NT2/D1 (cell line): ENCODE data around the gene BANF1.

Experiments
- DNase-seq: peaks from one replicate; pipeline ENCODE4 v3.0.0-alpha.2; 2011; ENCODE audit warnings: low read depth, low spot score
- H3K27me3 ChIP-seq: 2 replicates; pipeline ENCODE4 v1.6.0; 2011; ENCODE audit warnings: mild to moderate bottlenecking; ENCODE audit not compliant: insufficient read length, insufficient read depth
- H3K36me3 ChIP-seq: 2 replicates; pipeline ENCODE4 v1.6.1; 2011; ENCODE audit warnings: mild to moderate bottlenecking, low read length, mixed read lengths; ENCODE audit not compliant: insufficient read depth, insufficient read length
- H3K4me1 ChIP-seq: 2 replicates; pipeline ENCODE4 v1.5.1; 2011; ENCODE audit not compliant: insufficient read depth, insufficient read length
- H3K4me3 ChIP-seq: 2 replicates; pipeline ENCODE4 v1.5.1; 2011; ENCODE audit warnings: low read depth; ENCODE audit not compliant: insufficient read length
- H3K9ac ChIP-seq: 2 replicates; pipeline ENCODE4 v1.6.0; 2011; ENCODE audit warnings: low read depth; ENCODE audit not compliant: insufficient read length
- H3K9me3 ChIP-seq: 2 replicates; pipeline ENCODE4 v1.5.1; 2011; ENCODE audit warnings: mild to moderate bottlenecking, low read length; ENCODE audit not compliant: insufficient read depth
- SUZ12 ChIP-seq: IDR thresholded peaks from 2 replicates; pipeline ENCODE4 v1.6.1; 2011; ENCODE audit not compliant: insufficient read length, insufficient read depth; ENCODE audit errors: extremely low read depth
- YY1 ChIP-seq: IDR thresholded peaks from 2 replicates; pipeline ENCODE4 v1.6.1; 2011; ENCODE audit not compliant: insufficient read length, insufficient read depth
- ZNF274 ChIP-seq: IDR thresholded peaks from 2 replicates; pipeline ENCODE4 v1.6.1; 2011; ENCODE audit warnings: mild to moderate bottlenecking, low read depth, low read length

BANF1 gene

GRCh38 chr11:65973439-65974110 lies 28.7 kb upstream of the BANF1 start:
- no peak for TF ChIP-seq ZNF274
- TF ChIP-seq YY1, result no peak
- no peak for TF ChIP-seq SUZ12
- DNase-seq, result no peak
- Histone ChIP-seq H3K4me3 (no peak overlapping the region), H3K36me3 (peaks cover 76% of the 10 kb centered on the region), H3K4me1 (peaks cover 9% of the 10 kb centered on the region), H3K9me3 (no peaks in the 10 kb centered on the region), H3K27me3 (no peaks in the 10 kb centered on the region), H3K9ac (no peak overlapping the region)

- H3K36me3 ChIP-seq, result peaks cover 74% of the 10 kb centered on the region
- peaks cover 9% of the 10 kb centered on the region for H3K4me1 ChIP-seq
- H3K4me3 ChIP-seq, result no peak overlapping the region
- no peaks in the 10 kb centered on the region for H3K9me3 ChIP-seq
- no peak for DNase-seq
- TF ChIP-seq SUZ12 (no peak), YY1 (no peak), ZNF274 (no peak)
- no peaks in the 10 kb centered on the region for H3K27me3 ChIP-seq
- peak overlapping the region; percentile 21 for H3K9ac ChIP-seq
These were observed 26.5 kb upstream of the BANF1 start for GRCh38 chr11:65975771-65976170.

GRCh38 chr11:65976216-65977176 lies 25.8 kb upstream of the BANF1 start:
- Histone ChIP-seq H3K9ac (peak overlapping the region; percentile 21), H3K4me1 (peaks cover 9% of the 10 kb centered on the region), H3K4me3 (no peak overlapping the region), H3K9me3 (no peaks in the 10 kb centered on the region), H3K27me3 (no peaks in the 10 kb centered on the region), H3K36me3 (peaks cover 80% of the 10 kb centered on the region)
- no peak for TF ChIP-seq SUZ12
- no peak for TF ChIP-seq YY1
- TF ChIP-seq ZNF274, result no peak
- DNase-seq, result no peak

GRCh38 chr11:65977621-65978390 lies 24.5 kb upstream of the BANF1 start:
- Histone ChIP-seq H3K4me3 (no peak overlapping the region), H3K27me3 (no peaks in the 10 kb centered on the region), H3K36me3 (peaks cover 70% of the 10 kb centered on the region), H3K4me1 (peaks cover 9% of the 10 kb centered on the region), H3K9me3 (no peaks in the 10 kb centered on the region), H3K9ac (no peak overlapping the region)
- no peak for DNase-seq
- TF ChIP-seq SUZ12 (no peak), YY1 (no peak), ZNF274 (no peak)

- Histone ChIP-seq H3K4me1 (peaks cover 9% of the 10 kb centered on the region), H3K27me3 (no peaks in the 10 kb centered on the region), H3K4me3 (no peak overlapping the region), H3K9me3 (no peaks in the 10 kb centered on the region), H3K36me3 (peaks cover 68% of the 10 kb centered on the region), H3K9ac (no peak overlapping the region)
- no peak for DNase-seq
- no peak for TF ChIP-seq SUZ12
- no peak for TF ChIP-seq ZNF274
- no peak for TF ChIP-seq YY1
These were observed 23.7 kb upstream of the BANF1 start for GRCh38 chr11:65978391-65979238.

- Histone ChIP-seq H3K9ac (no peak overlapping the region), H3K36me3 (peaks cover 67% of the 10 kb centered on the region), H3K4me1 (peaks cover 11% of the 10 kb centered on the region), H3K9me3 (no peaks in the 10 kb centered on the region), H3K27me3 (no peaks in the 10 kb centered on the region), H3K4me3 (no peak overlapping the region)
- no peak for DNase-seq
- TF ChIP-seq YY1, result no peak
- no peak for TF ChIP-seq SUZ12
- no peak for TF ChIP-seq ZNF274
These were observed 23.0 kb upstream of the BANF1 start for GRCh38 chr11:65979261-65979759.
